Measurements from ENCODE around the gene MBNL1.

Gene MBNL1

DNA sequence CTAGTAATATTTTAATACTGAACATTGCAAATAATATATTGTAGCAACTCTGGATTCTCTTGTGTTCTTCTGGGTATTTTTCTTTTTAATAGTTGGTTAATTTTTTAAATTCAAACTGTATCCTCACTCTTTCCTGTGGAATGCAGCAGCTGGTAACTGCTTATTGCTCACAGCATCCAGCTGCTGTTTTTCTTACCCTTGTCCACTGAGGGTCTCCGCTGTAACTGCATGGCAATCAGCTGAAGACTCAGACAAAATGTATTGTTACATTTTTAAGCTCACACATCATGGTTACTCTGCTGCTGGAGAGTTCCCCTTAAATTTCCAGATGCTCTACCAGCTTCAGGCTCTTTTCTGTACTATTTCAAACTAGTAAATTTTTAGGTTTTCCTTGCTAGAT is 227.6 kb downstream of the MBNL1 start:
- no peaks in the 10 kb centered on the region for H3K27me3 ChIP-seq (ENCODE audit: control insufficient read depth, low read length)
- peaks cover 4% of the 10 kb centered on the region; the same call in 1 of the 2 replicates for H3K9me3 ChIP-seq (ENCODE audit: control insufficient read depth, insufficient read depth, low read length)
- H3K4me3 ChIP-seq (ENCODE audit: low read length) = peak overlapping the region; percentile 17; the same call in 1 of the 2 replicates
- H3K27ac ChIP-seq (ENCODE audit: low read depth, low read length) = no peak overlapping the region
- H3K79me2 ChIP-seq (ENCODE audit: control insufficient read depth, low read length) = no peaks in the 10 kb centered on the region
- H3K4me1 ChIP-seq (ENCODE audit: control insufficient read depth, low read length) = peaks cover 43% of the 10 kb centered on the region
- H3K4me2 ChIP-seq (ENCODE audit: low read length) = peak overlapping the region; percentile 37
- H4K20me1 ChIP-seq (ENCODE audit: control insufficient read depth, insufficient read depth, low read depth, low read length) = no peaks in the 10 kb centered on the region
- TF ChIP-seq, protein P1, sequence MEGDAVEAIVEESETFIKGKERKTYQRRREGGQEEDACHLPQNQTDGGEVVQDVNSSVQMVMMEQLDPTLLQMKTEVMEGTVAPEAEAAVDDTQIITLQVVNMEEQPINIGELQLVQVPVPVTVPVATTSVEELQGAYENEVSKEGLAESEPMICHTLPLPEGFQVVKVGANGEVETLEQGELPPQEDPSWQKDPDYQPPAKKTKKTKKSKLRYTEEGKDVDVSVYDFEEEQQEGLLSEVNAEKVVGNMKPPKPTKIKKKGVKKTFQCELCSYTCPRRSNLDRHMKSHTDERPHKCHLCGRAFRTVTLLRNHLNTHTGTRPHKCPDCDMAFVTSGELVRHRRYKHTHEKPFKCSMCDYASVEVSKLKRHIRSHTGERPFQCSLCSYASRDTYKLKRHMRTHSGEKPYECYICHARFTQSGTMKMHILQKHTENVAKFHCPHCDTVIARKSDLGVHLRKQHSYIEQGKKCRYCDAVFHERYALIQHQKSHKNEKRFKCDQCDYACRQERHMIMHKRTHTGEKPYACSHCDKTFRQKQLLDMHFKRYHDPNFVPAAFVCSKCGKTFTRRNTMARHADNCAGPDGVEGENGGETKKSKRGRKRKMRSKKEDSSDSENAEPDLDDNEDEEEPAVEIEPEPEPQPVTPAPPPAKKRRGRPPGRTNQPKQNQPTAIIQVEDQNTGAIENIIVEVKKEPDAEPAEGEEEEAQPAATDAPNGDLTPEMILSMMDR (IDR thresholded peaks at IDR 0.05; ENCODE audit: low read depth, low read length, poor library complexity, severe bottlenecking) = no peak
- TF ChIP-seq EZH2phosphoT487 (IDR thresholded peaks at IDR 0.05; ENCODE audit: borderline replicate concordance, low read length) = no peak
- no peaks in the 10 kb centered on the region for H3K9me2 ChIP-seq (replicated peaks; ENCODE audit: control insufficient read depth, low read length)
- H3K36me3 ChIP-seq (ENCODE audit: control insufficient read depth, low read length) = no peaks in the 10 kb centered on the region
- no peaks in the 10 kb centered on the region for H3F3A ChIP-seq (ENCODE audit: control insufficient read depth, insufficient read depth)

DNA sequence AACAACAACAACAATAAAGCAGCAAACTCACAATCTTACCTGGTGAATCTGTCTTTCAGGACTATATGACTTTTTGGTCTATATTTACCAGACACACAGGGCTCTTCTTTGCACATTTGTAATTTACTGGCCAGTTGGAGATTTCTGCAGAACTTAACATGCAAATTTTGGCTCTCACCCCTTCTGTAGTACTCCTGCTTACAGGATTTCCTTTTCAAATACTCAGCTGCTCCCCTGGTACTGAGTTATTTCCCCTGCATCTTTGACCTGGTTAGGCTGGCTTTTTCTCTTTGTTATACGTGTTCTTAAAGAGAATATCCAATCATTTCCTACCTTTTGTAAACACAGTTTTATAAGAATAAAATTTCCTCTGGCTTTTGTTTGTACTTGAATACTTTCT is 228.0 kb downstream of the MBNL1 start:
- no peaks in the 10 kb centered on the region for H4K20me1 ChIP-seq (ENCODE audit: control insufficient read depth, insufficient read depth, low read depth, low read length)
- no peaks in the 10 kb centered on the region for H3K9me2 ChIP-seq (replicated peaks; ENCODE audit: control insufficient read depth, low read length)
- peaks cover 4% of the 10 kb centered on the region; the same call in 1 of the 2 replicates for H3K9me3 ChIP-seq (ENCODE audit: control insufficient read depth, insufficient read depth, low read length)
- no peaks in the 10 kb centered on the region for H3F3A ChIP-seq (ENCODE audit: control insufficient read depth, insufficient read depth)
- peak overlapping the region; percentile 17; the same call in 1 of the 2 replicates for H3K4me3 ChIP-seq (ENCODE audit: low read length)
- H3K27me3 ChIP-seq (ENCODE audit: control insufficient read depth, low read length) = no peaks in the 10 kb centered on the region
- no peaks in the 10 kb centered on the region for H3K79me2 ChIP-seq (ENCODE audit: control insufficient read depth, low read length)
- TF ChIP-seq EZH2phosphoT487 (IDR thresholded peaks at IDR 0.05; ENCODE audit: borderline replicate concordance, low read length) = no peak
- TF ChIP-seq, protein P1 (IDR thresholded peaks at IDR 0.05; ENCODE audit: low read depth, low read length, poor library complexity, severe bottlenecking) = no peak
- H3K27ac ChIP-seq (ENCODE audit: low read depth, low read length) = no peak overlapping the region
- peak overlapping the region; percentile 37 for H3K4me2 ChIP-seq (ENCODE audit: low read length)
- H3K36me3 ChIP-seq (ENCODE audit: control insufficient read depth, low read length) = no peaks in the 10 kb centered on the region
- H3K4me1 ChIP-seq (ENCODE audit: control insufficient read depth, low read length) = peaks cover 42% of the 10 kb centered on the region

DNA sequence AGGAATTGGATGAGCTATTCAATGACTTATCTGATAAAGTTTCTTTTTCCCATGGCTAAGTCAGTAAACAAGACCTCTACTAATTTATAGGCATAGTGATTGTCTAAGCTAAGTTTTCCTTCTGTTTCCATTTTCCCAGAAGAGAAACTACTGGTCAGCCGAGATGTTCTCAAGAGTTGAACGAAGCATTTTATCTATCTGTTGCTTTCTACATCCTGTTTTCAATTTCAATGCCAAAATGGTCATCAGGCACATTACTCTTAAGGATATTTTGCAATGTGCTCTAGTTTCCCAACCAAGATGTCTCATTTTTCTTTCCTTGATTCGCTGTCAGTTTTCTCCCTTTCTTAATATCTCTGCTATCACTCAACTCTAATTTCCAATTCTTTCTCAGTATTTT is 228.7 kb downstream of the MBNL1 start:
- peaks cover 4% of the 10 kb centered on the region; the same call in 1 of the 2 replicates for H3K9me3 ChIP-seq (ENCODE audit: control insufficient read depth, insufficient read depth, low read length)
- H3K79me2 ChIP-seq (ENCODE audit: control insufficient read depth, low read length) = no peaks in the 10 kb centered on the region
- H3K4me1 ChIP-seq (ENCODE audit: control insufficient read depth, low read length) = peaks cover 40% of the 10 kb centered on the region
- TF ChIP-seq, protein P1 (IDR thresholded peaks at IDR 0.05; ENCODE audit: low read depth, low read length, poor library complexity, severe bottlenecking) = no peak
- TF ChIP-seq EZH2phosphoT487 (IDR thresholded peaks at IDR 0.05; ENCODE audit: borderline replicate concordance, low read length) = no peak
- no peak overlapping the region for H3K27ac ChIP-seq (ENCODE audit: low read depth, low read length)
- no peaks in the 10 kb centered on the region for H3K27me3 ChIP-seq (ENCODE audit: control insufficient read depth, low read length)
- H3K4me2 ChIP-seq (ENCODE audit: low read length) = peak overlapping the region; percentile 37
- peak overlapping the region; percentile 2 for H3K4me3 ChIP-seq (ENCODE audit: low read length)
- no peaks in the 10 kb centered on the region for H3K9me2 ChIP-seq (replicated peaks; ENCODE audit: control insufficient read depth, low read length)
- no peaks in the 10 kb centered on the region for H4K20me1 ChIP-seq (ENCODE audit: control insufficient read depth, insufficient read depth, low read depth, low read length)
- H3F3A ChIP-seq (ENCODE audit: control insufficient read depth, insufficient read depth) = no peaks in the 10 kb centered on the region
- no peaks in the 10 kb centered on the region for H3K36me3 ChIP-seq (ENCODE audit: control insufficient read depth, low read length)
